SK-N-SH treated with all-trans-retinoic acid at 6 μM for 48 hours (cell line): Measurements from ENCODE around the gene LRRC56.
A peak's percentile ranks its signal among the peaks of the same experiment; 100 is the strongest.

ENCODE experiments used
- ATAC-seq: fragments of 200-7000 bp; cut with Tn5 transposase; 3 replicates; pipeline ENCODE4 v1.9.1; 2020; ENCODE audit warnings: mild to moderate bottlenecking, moderate library complexity
- ARNTL ChIP-seq: fragments of 450-650 bp; formaldehyde crosslinking; IDR thresholded peaks from 2 replicates; pipeline ENCODE4 v1.5.0; 2020; ENCODE audit warnings: low read depth, mild to moderate bottlenecking, moderate library complexity, borderline replicate concordance
- BACH2 ChIP-seq: fragments of 250-450 bp; sonication (Bioruptor Pico); IDR thresholded peaks from 2 replicates; pipeline ENCODE4 v1.9.0; 2021; ENCODE audit warnings: mild to moderate bottlenecking, borderline replicate concordance
- CREB5 ChIP-seq: fragments of 250-450 bp; sonication (Bioruptor Pico); IDR thresholded peaks from 2 replicates; pipeline ENCODE4 v1.5.1; 2020; ENCODE audit warnings: low read depth, mild to moderate bottlenecking, moderate library complexity
- CSDC2 ChIP-seq: fragments of 250-450 bp; sonication (Bioruptor Pico); IDR thresholded peaks from 2 replicates; pipeline ENCODE4 v1.5.0; 2020; ENCODE audit warnings: mild to moderate bottlenecking, moderate library complexity
- ESRRG ChIP-seq: fragments of 250-450 bp; sonication (Bioruptor Pico); IDR thresholded peaks from 2 replicates; pipeline ENCODE4 v1.6.1; 2021; ENCODE audit warnings: mild to moderate bottlenecking
- GLIS3 ChIP-seq: fragments of 250-450 bp; sonication (Bioruptor Pico); IDR thresholded peaks from 2 replicates; pipeline ENCODE4 v1.5.0; 2020; ENCODE audit warnings: mild to moderate bottlenecking, moderate library complexity
- ISL1 ChIP-seq: fragments of 250-450 bp; sonication (Bioruptor Pico); IDR thresholded peaks from 2 replicates; pipeline ENCODE4 v2.1.2; 2022; ENCODE audit warnings: mild to moderate bottlenecking, moderate library complexity
- OSR1 ChIP-seq: fragments of 250-450 bp; sonication (Bioruptor Pico); IDR thresholded peaks from 2 replicates; pipeline ENCODE4 v1.8.0; 2022; ENCODE audit warnings: moderate library complexity, mild to moderate bottlenecking, inconsistent platforms
- PATZ1 ChIP-seq: fragments of 250-450 bp; sonication (Bioruptor Pico); IDR thresholded peaks from 2 replicates; pipeline ENCODE4 v1.8.0; 2020; ENCODE audit warnings: mild to moderate bottlenecking, moderate library complexity, borderline replicate concordance
- POU6F1 ChIP-seq: fragments of 250-450 bp; sonication (Bioruptor Pico); IDR thresholded peaks from 2 replicates; pipeline ENCODE4 v1.8.0; 2021; ENCODE audit warnings: low read depth, mild to moderate bottlenecking, moderate library complexity, borderline replicate concordance
- PPARA ChIP-seq: fragments of 250-450 bp; sonication (Bioruptor Pico); IDR thresholded peaks from 2 replicates; pipeline ENCODE4 v1.5.0; 2020; ENCODE audit warnings: mild to moderate bottlenecking, borderline replicate concordance
- RARB ChIP-seq: fragments of 250-450 bp; sonication (Bioruptor Pico); IDR thresholded peaks from 2 replicates; pipeline ENCODE4 v1.8.0; 2021; ENCODE audit warnings: mild to moderate bottlenecking, moderate library complexity
- TCF4 ChIP-seq: fragments of 250-450 bp; sonication (Bioruptor Pico); IDR thresholded peaks from 2 replicates; pipeline ENCODE4 v1.8.0; 2021; ENCODE audit warnings: mild to moderate bottlenecking, moderate library complexity, borderline replicate concordance
- ZC3H10 ChIP-seq: fragments of 250-450 bp; sonication (Bioruptor Pico); IDR thresholded peaks from 2 replicates; pipeline ENCODE4 v1.5.1; 2021; ENCODE audit warnings: mild to moderate bottlenecking, moderate library complexity
- ZFP3 ChIP-seq: fragments of 250-450 bp; sonication (Bioruptor Pico); IDR thresholded peaks from 2 replicates; pipeline ENCODE4 v1.5.0; 2020; ENCODE audit warnings: mild to moderate bottlenecking, moderate library complexity
- ZFP30 ChIP-seq: fragments of 450-650 bp; formaldehyde crosslinking; IDR thresholded peaks from 2 replicates; pipeline ENCODE4 v1.5.0; 2022; ENCODE audit warnings: mild to moderate bottlenecking, moderate library complexity
- ZNF565 ChIP-seq: fragments of 450-650 bp; formaldehyde crosslinking; conservative IDR thresholded peaks from 2 replicates; pipeline ENCODE4 v1.5.0; 2020; ENCODE audit warnings: low read depth, mild to moderate bottlenecking, moderate library complexity
- ZNF70 ChIP-seq: fragments of 450-650 bp; formaldehyde crosslinking; IDR thresholded peaks from 2 replicates; pipeline ENCODE4 v1.5.0; 2020; ENCODE audit warnings: mild to moderate bottlenecking, moderate library complexity
- ZNF8 ChIP-seq: fragments of 450-650 bp; formaldehyde crosslinking; IDR thresholded peaks from 2 replicates; pipeline ENCODE4 v1.5.0; 2020; ENCODE audit warnings: mild to moderate bottlenecking, moderate library complexity

Gene LRRC56

GRCh38 chr11:518463-519202 is 18.7 kb upstream of the LRRC56 start:
- TF ChIP-seq ZC3H10 (CRISPR knock-in tag): peak; percentile 56
- TF ChIP-seq ZFP3 (CRISPR knock-in tag): 0 out of 2 replicates have a peak, but pooled peaks have one; percentile 49
- TF ChIP-seq ISL1: no peak
- ATAC-seq: peak; percentile 94

GRCh38 chr11:520428-521176 is 16.7 kb upstream of the LRRC56 start:
- no peak for TF ChIP-seq POU6F1
- TF ChIP-seq ARNTL (CRISPR knock-in tag): no peak
- TF ChIP-seq ZC3H10 (CRISPR knock-in tag): no peak
- TF ChIP-seq ISL1: no peak
- TF ChIP-seq ZNF565 (CRISPR knock-in tag): no peak
- TF ChIP-seq PATZ1 (CRISPR knock-in tag): no peak
- no peak for TF ChIP-seq CSDC2 (CRISPR knock-in tag)
- no peak for TF ChIP-seq RARB (CRISPR knock-in tag)
- TF ChIP-seq OSR1 (CRISPR knock-in tag): no peak
- TF ChIP-seq GLIS3 (CRISPR knock-in tag): no peak
- TF ChIP-seq ZNF70 (CRISPR knock-in tag): no peak
- TF ChIP-seq TCF4 (CRISPR knock-in tag): no peak
- no peak for TF ChIP-seq ZNF8
- no peak for TF ChIP-seq ZFP30 (CRISPR knock-in tag)
- no peak for TF ChIP-seq CREB5
- no peak for TF ChIP-seq BACH2 (CRISPR knock-in tag)

GRCh38 chr11:521177-521688 is 16.1 kb upstream of the LRRC56 start:
- no peak for ATAC-seq

More at GRCh38 chr11:520428-521176, 16.7 kb upstream of the LRRC56 start:
- ATAC-seq: peak; percentile 10; the same call in 2 of the 3 replicates

More at GRCh38 chr11:521177-521688, 16.1 kb upstream of the LRRC56 start:
- TF ChIP-seq GLIS3 (CRISPR knock-in tag): no peak
- TF ChIP-seq OSR1 (CRISPR knock-in tag): no peak
- no peak for TF ChIP-seq BACH2 (CRISPR knock-in tag)
- TF ChIP-seq ZNF8: no peak
- TF ChIP-seq ZFP30 (CRISPR knock-in tag): no peak
- TF ChIP-seq ISL1: no peak
- TF ChIP-seq RARB (CRISPR knock-in tag): no peak
- TF ChIP-seq CSDC2 (CRISPR knock-in tag): no peak
- no peak for TF ChIP-seq PPARA
- TF ChIP-seq PATZ1 (CRISPR knock-in tag): no peak
- TF ChIP-seq POU6F1: no peak
- no peak for TF ChIP-seq ARNTL (CRISPR knock-in tag)
- TF ChIP-seq CREB5: no peak
- no peak for TF ChIP-seq ZNF565 (CRISPR knock-in tag)
- TF ChIP-seq ESRRG (CRISPR knock-in tag): no peak
